ENCODE measurements around the gene SRGAP2.
"Not testable (repeated sequence)": the region's sequence is repeated elsewhere in the genome, so short reads cannot be mapped to it uniquely, and the experiment has no call there.

DNA sequence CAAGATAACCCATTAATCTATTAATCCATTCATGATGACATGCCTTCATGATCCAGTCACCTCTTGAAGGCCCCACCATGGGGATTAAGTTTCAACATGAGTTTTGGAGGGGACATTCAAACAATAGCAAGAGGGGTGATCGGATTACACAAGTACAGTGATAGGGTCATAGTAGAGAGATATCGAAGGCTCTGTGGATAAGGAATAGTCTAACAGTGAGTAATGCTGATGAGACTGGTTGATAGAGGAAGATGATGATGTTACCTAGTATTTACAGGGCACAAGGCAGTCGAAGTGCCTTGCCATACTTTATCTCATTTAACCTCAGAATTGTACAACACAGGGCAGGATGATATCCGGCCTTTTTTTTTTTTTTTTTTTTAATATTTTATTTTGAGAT, 18.2 kb downstream of the SRGAP2 start:
- TF ChIP-seq, protein P1, sequence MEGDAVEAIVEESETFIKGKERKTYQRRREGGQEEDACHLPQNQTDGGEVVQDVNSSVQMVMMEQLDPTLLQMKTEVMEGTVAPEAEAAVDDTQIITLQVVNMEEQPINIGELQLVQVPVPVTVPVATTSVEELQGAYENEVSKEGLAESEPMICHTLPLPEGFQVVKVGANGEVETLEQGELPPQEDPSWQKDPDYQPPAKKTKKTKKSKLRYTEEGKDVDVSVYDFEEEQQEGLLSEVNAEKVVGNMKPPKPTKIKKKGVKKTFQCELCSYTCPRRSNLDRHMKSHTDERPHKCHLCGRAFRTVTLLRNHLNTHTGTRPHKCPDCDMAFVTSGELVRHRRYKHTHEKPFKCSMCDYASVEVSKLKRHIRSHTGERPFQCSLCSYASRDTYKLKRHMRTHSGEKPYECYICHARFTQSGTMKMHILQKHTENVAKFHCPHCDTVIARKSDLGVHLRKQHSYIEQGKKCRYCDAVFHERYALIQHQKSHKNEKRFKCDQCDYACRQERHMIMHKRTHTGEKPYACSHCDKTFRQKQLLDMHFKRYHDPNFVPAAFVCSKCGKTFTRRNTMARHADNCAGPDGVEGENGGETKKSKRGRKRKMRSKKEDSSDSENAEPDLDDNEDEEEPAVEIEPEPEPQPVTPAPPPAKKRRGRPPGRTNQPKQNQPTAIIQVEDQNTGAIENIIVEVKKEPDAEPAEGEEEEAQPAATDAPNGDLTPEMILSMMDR (IDR thresholded peaks at IDR 0.05), result not testable (repeated sequence)
- TF ChIP-seq POLR2AphosphoS5, POLR2A, EP300 (IDR thresholded peaks at IDR 0.05): not testable (repeated sequence)
